DND-41 (cell line): Measurements from ENCODE around the gene DARS2.

ENCODE experiments used
- ATAC-seq: fragments of 200-7000 bp; cut with Tn5 transposase; 3 replicates; pipeline ENCODE4 v1.9.1; 2021; ENCODE audit warnings: low read depth; ENCODE audit not compliant: insufficient read depth
- DNase-seq: peaks from one replicate; pipeline ENCODE4 v3.0.0-alpha.2; 2020
- H2AFZ ChIP-seq: 2 replicates; pipeline ENCODE4 v1.6.0; 2012; ENCODE audit warnings: low read depth, low read length
- H3K27ac ChIP-seq: 2 replicates; pipeline ENCODE4 v1.5.1; 2012; ENCODE audit warnings: low read length, inconsistent platforms
- H3K27me3 ChIP-seq: fragments of 200-600 bp; sonication (generic); 2 replicates; pipeline ENCODE4 v1.6.0; 2012; ENCODE audit warnings: low read length, mild to moderate bottlenecking, inconsistent platforms; ENCODE audit not compliant: insufficient read depth, poor library complexity
- H3K36me3 ChIP-seq: 2 replicates; pipeline ENCODE4 v1.5.1; 2012; ENCODE audit warnings: low read length, inconsistent platforms; ENCODE audit not compliant: insufficient read depth
- H3K4me1 ChIP-seq: 2 replicates; pipeline ENCODE4 v1.5.1; 2012; ENCODE audit warnings: mild to moderate bottlenecking, low read length; ENCODE audit not compliant: insufficient read depth
- H3K4me2 ChIP-seq: 2 replicates; pipeline ENCODE4 v1.6.0; 2012; ENCODE audit warnings: mild to moderate bottlenecking, moderate library complexity, low read length, inconsistent platforms; ENCODE audit not compliant: insufficient read depth
- H3K4me3 ChIP-seq, 2 experiments: fragments of 200-600 bp in 1 of 2; shearing (Covaris generic) in 1 of 2; 2 replicates each; pipeline ENCODE4 v1.5.1; 2012 to 2016; ENCODE audit warnings: inconsistent platforms in 2 of 2, low read length in 2 of 2, mild to moderate bottlenecking in 2 of 2, low read depth in 1 of 2, moderate library complexity in 1 of 2
- H3K79me2 ChIP-seq: 2 replicates; pipeline ENCODE4 v1.6.0; 2012; ENCODE audit warnings: low read length, inconsistent platforms; ENCODE audit not compliant: insufficient read depth
- H3K9ac ChIP-seq: 2 replicates; pipeline ENCODE4 v1.6.0; 2012; ENCODE audit warnings: low read depth, mild to moderate bottlenecking, inconsistent platforms, low read length, moderate library complexity
- H3K9me3 ChIP-seq: 2 replicates; pipeline ENCODE4 v1.5.1; 2012; ENCODE audit warnings: low read length, moderate library complexity, mild to moderate bottlenecking, inconsistent platforms; ENCODE audit not compliant: insufficient read depth, severe bottlenecking
- H4K20me1 ChIP-seq: 2 replicates; pipeline ENCODE4 v1.6.0; 2012; ENCODE audit warnings: low read length; ENCODE audit not compliant: insufficient read depth
- EZH2 ChIP-seq: IDR thresholded peaks from 3 replicates; pipeline ENCODE4 v1.6.1; 2012; ENCODE audit warnings: borderline replicate concordance, low read depth, mild to moderate bottlenecking, moderate library complexity, low read length, inconsistent platforms; ENCODE audit not compliant: severe bottlenecking
- TF ChIP-seq, protein P1 (sequence below): IDR thresholded peaks from 2 replicates; pipeline ENCODE4 v1.5.1; 2012; ENCODE audit warnings: borderline replicate concordance, low read length, moderate library complexity, mild to moderate bottlenecking; ENCODE audit not compliant: poor library complexity, severe bottlenecking; ENCODE audit errors: extremely low read depth

DARS2 gene

GRCh38 chr1:173867753-173868265, 43.3 kb downstream of the DARS2 start, which contains the start of gene GAS5:
Gene GAS5 (minus strand): TSS chr1:173867989.
- peaks cover 65% of the 10 kb centered on the region for H3K4me1 ChIP-seq
- no peaks in the 10 kb centered on the region for H3K9me3 ChIP-seq
- H4K20me1 ChIP-seq, result peaks cover 27% of the 10 kb centered on the region; the same call in 1 of the 2 replicates
- H3K27ac ChIP-seq, result peak within 1 kb of the TSS; percentile 93
- no peak for TF ChIP-seq EZH2
- TF ChIP-seq, protein P1, sequence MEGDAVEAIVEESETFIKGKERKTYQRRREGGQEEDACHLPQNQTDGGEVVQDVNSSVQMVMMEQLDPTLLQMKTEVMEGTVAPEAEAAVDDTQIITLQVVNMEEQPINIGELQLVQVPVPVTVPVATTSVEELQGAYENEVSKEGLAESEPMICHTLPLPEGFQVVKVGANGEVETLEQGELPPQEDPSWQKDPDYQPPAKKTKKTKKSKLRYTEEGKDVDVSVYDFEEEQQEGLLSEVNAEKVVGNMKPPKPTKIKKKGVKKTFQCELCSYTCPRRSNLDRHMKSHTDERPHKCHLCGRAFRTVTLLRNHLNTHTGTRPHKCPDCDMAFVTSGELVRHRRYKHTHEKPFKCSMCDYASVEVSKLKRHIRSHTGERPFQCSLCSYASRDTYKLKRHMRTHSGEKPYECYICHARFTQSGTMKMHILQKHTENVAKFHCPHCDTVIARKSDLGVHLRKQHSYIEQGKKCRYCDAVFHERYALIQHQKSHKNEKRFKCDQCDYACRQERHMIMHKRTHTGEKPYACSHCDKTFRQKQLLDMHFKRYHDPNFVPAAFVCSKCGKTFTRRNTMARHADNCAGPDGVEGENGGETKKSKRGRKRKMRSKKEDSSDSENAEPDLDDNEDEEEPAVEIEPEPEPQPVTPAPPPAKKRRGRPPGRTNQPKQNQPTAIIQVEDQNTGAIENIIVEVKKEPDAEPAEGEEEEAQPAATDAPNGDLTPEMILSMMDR, result no peak
- peak within 1 kb of the TSS; percentile 97 for H2AFZ ChIP-seq
- peak within 1 kb of the TSS; percentile 97 for H3K4me2 ChIP-seq
- H3K27me3 ChIP-seq, result no peaks in the 10 kb centered on the region
- peak; percentile 100 for DNase-seq
- peaks cover 62% of the 10 kb centered on the region for H3K36me3 ChIP-seq
- peak within 1 kb of the TSS; percentile 88 for H3K9ac ChIP-seq
- ATAC-seq, result peak; percentile 87
- H3K4me3 ChIP-seq, result peak within 1 kb of the TSS; percentile 67 to 73
- H3K79me2 ChIP-seq, result peaks cover 36% of the 10 kb centered on the region

DNA sequence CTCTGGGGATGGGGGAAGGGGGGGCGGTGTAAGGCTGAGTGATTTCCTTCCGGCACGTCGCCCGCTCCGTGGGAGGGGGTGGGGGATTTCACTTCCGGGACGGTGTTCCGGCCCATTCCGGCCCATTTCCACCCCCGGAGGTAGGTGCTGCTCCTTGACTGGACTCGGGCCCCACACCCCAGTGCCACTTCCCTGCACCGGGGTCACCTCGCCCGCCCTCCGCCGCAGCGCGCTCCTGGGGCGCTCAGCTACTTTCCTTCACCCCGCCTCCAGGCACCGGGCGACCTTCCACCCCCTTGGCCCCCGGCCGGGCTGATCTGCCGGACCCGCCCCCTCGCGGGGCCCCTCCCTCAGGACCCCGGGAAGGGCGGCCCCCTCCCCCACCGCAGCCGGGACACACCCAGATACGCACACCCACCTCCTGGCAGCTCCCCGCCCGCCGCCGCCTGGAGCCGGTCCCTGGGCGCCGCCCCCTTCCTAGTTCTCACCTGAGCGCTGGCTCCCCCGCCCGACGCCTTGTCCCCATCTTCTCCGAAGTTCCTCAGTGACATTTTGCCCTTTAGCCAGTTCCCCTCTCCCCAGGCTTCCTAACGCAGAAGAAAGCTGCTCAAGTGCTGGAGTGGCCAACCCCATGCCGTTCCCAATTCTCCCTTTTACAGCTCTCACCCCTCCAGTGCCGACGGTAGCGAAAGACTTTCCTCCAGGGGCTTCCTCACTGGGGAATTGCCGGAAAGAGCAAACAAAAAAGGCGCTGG, 44.0 kb downstream of the DARS2 start, which contains the start of gene ZBTB37:
ZBTB37 (plus strand) TSS at position 115 of the 755 bp plus-strand sequence. CDS start 1,846 bp downstream, outside the sequence.
- DNase-seq, result peak; percentile 91

GRCh38 chr1:173869021-173869359, 44.5 kb downstream of the DARS2 start:
- Histone ChIP-seq H3K4me1 (peaks cover 70% of the 10 kb centered on the region), H3K36me3 (peaks cover 56% of the 10 kb centered on the region), H3K4me2 (peak overlapping the region; percentile 97), H3K9me3 (no peaks in the 10 kb centered on the region), H3K9ac (peak overlapping the region; percentile 88), H3K4me3 (peak overlapping the region; percentile 58 to 67), H3K27me3 (no peaks in the 10 kb centered on the region), H3K79me2 (peaks cover 36% of the 10 kb centered on the region), H2AFZ (peak overlapping the region; percentile 97), H4K20me1 (peaks cover 25% of the 10 kb centered on the region; the same call in 1 of the 2 replicates), H3K27ac (peak overlapping the region; percentile 93)
- ATAC-seq, result no peak
- no peak for DNase-seq
- no peak for TF ChIP-seq EZH2
- TF ChIP-seq, protein P1, result no peak

More for the DNA sequence above, 44.0 kb downstream of the DARS2 start, which contains the start of gene ZBTB37:
- peak within 1 kb of the TSS; percentile 67 to 73 for H3K4me3 ChIP-seq
- H3K36me3 ChIP-seq, result peaks cover 61% of the 10 kb centered on the region
- peaks cover 27% of the 10 kb centered on the region; the same call in 1 of the 2 replicates for H4K20me1 ChIP-seq
- peak; percentile 61 for ATAC-seq
- H3K27me3 ChIP-seq, result no peaks in the 10 kb centered on the region
- H3K9me3 ChIP-seq, result no peaks in the 10 kb centered on the region
- peaks cover 36% of the 10 kb centered on the region for H3K79me2 ChIP-seq
- peak within 1 kb of the TSS; percentile 93 for H3K27ac ChIP-seq
- H3K4me2 ChIP-seq, result peak within 1 kb of the TSS; percentile 97
- H2AFZ ChIP-seq, result peak within 1 kb of the TSS; percentile 97
- TF ChIP-seq, protein P1, result no peak
- no peak for TF ChIP-seq EZH2
- H3K9ac ChIP-seq, result peak within 1 kb of the TSS; percentile 88
- H3K4me1 ChIP-seq, result peaks cover 70% of the 10 kb centered on the region
